Upper lobe of left lung (tissue), 4 donors: ENCODE results near the gene NEFH.

Source experiments
- EP300 ChIP-seq, 4 donors: sonication (generic); formaldehyde crosslinking; IDR thresholded peaks; one replicate each; pipeline ENCODE4 v1.5.1; 2017; ENCODE audit warnings: antibody characterized with exemption in 4 of 4, control low read depth in 2 of 4
- TF ChIP-seq, protein P1 (sequence below), 6 experiments: fragments of 450-650 bp in 4 of 6; fragments of 200-600 bp in 2 of 6; sonication (generic) in 2 of 6; IDR thresholded peaks; one replicate each; pipeline ENCODE4 v1.5.1; 2016 to 2019; ENCODE audit warnings: antibody characterized with exemption in 6 of 6

DNA sequence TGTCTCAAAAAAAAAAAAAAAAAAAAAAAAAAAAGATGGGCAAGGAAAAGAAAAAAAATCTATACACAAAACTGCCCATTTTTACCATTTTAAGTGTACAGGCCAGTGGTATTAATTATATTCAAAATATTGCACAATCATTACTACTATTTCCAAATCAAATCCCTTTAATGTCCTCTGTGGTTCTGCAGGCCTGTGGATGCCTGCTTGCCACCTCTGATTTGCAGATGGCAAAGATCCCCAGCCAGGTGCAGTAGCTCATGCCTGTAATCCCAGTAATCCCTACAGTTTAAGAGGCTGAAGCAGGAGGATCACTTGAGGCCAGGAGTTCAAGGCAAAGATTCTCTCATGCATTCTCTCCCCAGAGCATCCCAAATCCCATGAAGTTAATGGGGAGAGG, 21.5 kb upstream of the NEFH start:
- TF ChIP-seq, protein P1, sequence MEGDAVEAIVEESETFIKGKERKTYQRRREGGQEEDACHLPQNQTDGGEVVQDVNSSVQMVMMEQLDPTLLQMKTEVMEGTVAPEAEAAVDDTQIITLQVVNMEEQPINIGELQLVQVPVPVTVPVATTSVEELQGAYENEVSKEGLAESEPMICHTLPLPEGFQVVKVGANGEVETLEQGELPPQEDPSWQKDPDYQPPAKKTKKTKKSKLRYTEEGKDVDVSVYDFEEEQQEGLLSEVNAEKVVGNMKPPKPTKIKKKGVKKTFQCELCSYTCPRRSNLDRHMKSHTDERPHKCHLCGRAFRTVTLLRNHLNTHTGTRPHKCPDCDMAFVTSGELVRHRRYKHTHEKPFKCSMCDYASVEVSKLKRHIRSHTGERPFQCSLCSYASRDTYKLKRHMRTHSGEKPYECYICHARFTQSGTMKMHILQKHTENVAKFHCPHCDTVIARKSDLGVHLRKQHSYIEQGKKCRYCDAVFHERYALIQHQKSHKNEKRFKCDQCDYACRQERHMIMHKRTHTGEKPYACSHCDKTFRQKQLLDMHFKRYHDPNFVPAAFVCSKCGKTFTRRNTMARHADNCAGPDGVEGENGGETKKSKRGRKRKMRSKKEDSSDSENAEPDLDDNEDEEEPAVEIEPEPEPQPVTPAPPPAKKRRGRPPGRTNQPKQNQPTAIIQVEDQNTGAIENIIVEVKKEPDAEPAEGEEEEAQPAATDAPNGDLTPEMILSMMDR (IDR thresholded peaks at IDR 0.05): no peak
- no peak for TF ChIP-seq EP300 (IDR thresholded peaks at IDR 0.05)
